ENCODE data around the gene DPP3.
A peak's percentile ranks its signal among the peaks of the same experiment; 100 is the strongest.

DPP3 gene

DNA sequence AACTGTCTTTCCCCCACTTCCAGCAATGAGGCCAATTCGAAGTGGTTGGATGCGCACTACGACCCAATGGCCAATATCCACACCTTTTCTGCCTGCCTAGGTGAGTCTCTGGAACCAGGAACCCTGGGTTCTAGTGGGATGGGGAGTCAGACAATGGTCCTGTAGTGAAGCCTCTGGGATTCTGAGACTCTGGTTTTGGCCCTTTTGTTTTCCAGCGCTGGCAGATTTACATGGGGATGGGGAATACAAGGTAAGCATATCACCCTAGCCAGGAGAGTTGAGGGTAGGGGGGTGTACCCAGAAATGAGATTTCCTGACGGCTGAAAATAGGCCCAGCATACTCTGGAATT lies 30.7 kb downstream of the DPP3 start:
- TF ChIP-seq, protein P1, sequence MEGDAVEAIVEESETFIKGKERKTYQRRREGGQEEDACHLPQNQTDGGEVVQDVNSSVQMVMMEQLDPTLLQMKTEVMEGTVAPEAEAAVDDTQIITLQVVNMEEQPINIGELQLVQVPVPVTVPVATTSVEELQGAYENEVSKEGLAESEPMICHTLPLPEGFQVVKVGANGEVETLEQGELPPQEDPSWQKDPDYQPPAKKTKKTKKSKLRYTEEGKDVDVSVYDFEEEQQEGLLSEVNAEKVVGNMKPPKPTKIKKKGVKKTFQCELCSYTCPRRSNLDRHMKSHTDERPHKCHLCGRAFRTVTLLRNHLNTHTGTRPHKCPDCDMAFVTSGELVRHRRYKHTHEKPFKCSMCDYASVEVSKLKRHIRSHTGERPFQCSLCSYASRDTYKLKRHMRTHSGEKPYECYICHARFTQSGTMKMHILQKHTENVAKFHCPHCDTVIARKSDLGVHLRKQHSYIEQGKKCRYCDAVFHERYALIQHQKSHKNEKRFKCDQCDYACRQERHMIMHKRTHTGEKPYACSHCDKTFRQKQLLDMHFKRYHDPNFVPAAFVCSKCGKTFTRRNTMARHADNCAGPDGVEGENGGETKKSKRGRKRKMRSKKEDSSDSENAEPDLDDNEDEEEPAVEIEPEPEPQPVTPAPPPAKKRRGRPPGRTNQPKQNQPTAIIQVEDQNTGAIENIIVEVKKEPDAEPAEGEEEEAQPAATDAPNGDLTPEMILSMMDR (IDR thresholded peaks at IDR 0.05; ENCODE audit: low read depth, low read length, missing control alignments), result no peak

GRCh38 chr11:66523611-66524010 lies 43.4 kb downstream of the DPP3 start:
- no peak overlapping the region for H3K4me3 ChIP-seq (ENCODE audit: low read depth, low read length)
- TF ChIP-seq, protein P1 (IDR thresholded peaks at IDR 0.05; ENCODE audit: low read depth, low read length, missing control alignments), result no peak
- DNase-seq (ENCODE audit: low read depth), result no peak
- in situ Hi-C loops (cut with HindIII; ENCODE audit: low sequenced_read_pairs), result no loop called here

More for the DNA sequence above, 30.7 kb downstream of the DPP3 start:
- in situ Hi-C loops (cut with HindIII; ENCODE audit: low sequenced_read_pairs), result no loop called here
- H3K4me3 ChIP-seq (ENCODE audit: low read depth, low read length), result peak overlapping the region; percentile 83
- no peak for DNase-seq (ENCODE audit: low read depth)

- no peak for DNase-seq (ENCODE audit: low read depth)
- TF ChIP-seq, protein P1 (IDR thresholded peaks at IDR 0.05; ENCODE audit: low read depth, low read length, missing control alignments), result no peak
- in situ Hi-C loops (cut with HindIII; ENCODE audit: low sequenced_read_pairs), result no loop called here
- no peak overlapping the region for H3K4me3 ChIP-seq (ENCODE audit: low read depth, low read length)
Measured at GRCh38 chr11:66524304-66525040, 44.2 kb downstream of the DPP3 start.

DNA sequence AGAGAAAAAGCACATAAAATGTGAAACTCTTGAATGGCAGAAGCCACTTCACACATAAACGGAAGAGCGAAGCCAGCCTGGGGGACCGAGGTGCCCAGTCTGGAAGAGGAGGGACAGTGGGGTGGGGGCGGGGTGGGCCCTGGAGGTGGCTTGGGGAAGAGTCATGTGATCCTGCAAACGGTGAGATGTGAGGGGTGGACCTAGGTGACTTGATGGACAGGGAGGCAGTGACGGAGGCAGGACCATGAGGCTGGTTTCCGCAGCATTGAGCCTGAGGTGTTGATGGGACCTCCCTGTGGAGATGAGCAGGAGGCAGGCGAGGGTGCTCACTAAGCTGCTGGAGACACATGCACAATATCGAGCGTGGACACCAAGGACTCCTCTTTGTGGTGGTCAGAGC lies 48.8 kb downstream of the DPP3 start:
- DNase-seq (ENCODE audit: low read depth), result no peak
- in situ Hi-C loops (cut with HindIII; ENCODE audit: low sequenced_read_pairs), result no loop called here
- TF ChIP-seq, protein P1 (IDR thresholded peaks at IDR 0.05; ENCODE audit: low read depth, low read length, missing control alignments), result no peak
- H3K4me3 ChIP-seq (ENCODE audit: low read depth, low read length), result no peak overlapping the region

DNA sequence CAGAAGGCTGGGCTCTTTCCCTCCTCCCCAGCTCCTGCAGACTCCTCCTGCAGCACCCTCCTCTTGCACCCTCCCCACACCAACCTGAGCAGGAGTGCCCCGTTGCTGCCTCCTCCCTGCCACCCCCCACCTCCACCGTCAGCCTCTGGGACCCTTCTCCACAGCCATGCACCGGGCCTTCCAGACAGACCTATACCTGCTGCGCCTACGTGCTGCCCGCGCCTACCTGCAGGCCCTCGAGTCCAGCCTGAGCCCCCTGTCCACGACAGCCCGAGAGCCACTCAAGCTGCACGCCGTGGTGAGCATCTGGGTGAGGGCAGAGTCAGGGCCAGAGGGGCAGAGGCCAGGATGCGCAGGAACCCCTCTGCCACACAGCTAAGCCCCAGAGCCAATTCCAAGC lies 49.4 kb downstream of the DPP3 start:
- no peak for DNase-seq (ENCODE audit: low read depth)
- in situ Hi-C loops (cut with HindIII; ENCODE audit: low sequenced_read_pairs), result no loop called here
- H3K4me3 ChIP-seq (ENCODE audit: low read depth, low read length), result no peak overlapping the region
- TF ChIP-seq, protein P1 (IDR thresholded peaks at IDR 0.05; ENCODE audit: low read depth, low read length, missing control alignments), result no peak

DNA sequence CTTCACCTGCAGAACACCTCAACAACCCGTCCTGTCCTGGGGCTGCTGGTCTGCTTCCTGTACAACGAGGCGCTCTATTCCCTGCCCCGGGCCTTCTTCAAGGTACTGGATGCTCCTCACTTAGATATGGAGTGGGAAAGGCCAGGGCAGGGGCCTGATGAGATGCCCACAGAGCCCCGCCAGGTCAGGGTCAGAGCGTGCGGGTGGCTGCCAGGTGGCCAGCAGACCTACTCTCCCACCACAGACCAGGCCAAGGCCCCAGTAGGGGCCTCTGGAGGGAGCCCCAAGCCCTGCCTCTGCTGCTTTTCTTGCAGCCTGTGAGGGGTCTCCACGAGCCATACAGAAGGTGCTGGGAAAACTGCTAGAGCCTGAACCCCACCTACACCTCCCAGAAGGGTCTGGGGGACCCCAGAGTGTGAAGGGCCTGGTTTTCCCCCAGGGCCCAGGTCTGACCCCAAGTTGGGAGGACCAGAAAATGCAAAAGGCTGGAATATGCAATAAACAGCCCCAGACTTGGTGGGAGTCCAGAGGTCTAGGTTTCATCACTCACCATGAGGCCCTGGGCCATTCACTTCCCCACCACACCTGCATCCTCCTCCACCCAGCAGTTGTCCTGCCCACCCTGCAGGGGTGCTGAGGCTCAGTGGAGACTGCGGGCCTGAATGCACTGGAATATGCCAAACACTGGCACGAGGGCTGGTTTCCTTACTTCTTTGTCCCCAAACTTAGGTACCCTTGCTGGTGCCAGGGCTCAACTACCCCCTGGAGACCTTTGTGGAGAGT lies 50.9 kb downstream of the DPP3 start:
- in situ Hi-C loops (cut with HindIII; ENCODE audit: low sequenced_read_pairs), result no loop called here
- no peak overlapping the region for H3K4me3 ChIP-seq (ENCODE audit: low read depth, low read length)
- no peak for DNase-seq (ENCODE audit: low read depth)
- TF ChIP-seq, protein P1 (IDR thresholded peaks at IDR 0.05; ENCODE audit: low read depth, low read length, missing control alignments), result no peak

Data from astrocyte of the cerebellum (primary cell).